HG03108 (cell line): ENCODE data around the gene NTRK3.

Experiments used
- ATAC-seq: cut with Tn5 transposase; IDR thresholded peaks from one replicate; pipeline ENCODE4 v1.9.1; 2021; ENCODE audit warnings: moderate library complexity; ENCODE audit not compliant: unreplicated experiment

Gene NTRK3

GRCh38 chr15:88258093-88258641 is 1.6 kb upstream of the NTRK3 start:
- ATAC-seq = no peak

- ATAC-seq = no peak
These were observed 963 bp upstream of the NTRK3 start for GRCh38 chr15:88257311-88258092.

- no peak for ATAC-seq
These were observed 858 bp downstream of the NTRK3 start for GRCh38 chr15:88255484-88256278.

GRCh38 chr15:88255087-88255483 is 1.5 kb downstream of the NTRK3 start:
- ATAC-seq = no peak

- ATAC-seq = no peak
These were observed 4.1 kb downstream of the NTRK3 start for GRCh38 chr15:88252441-88252840.

- ATAC-seq = no peak
These were observed 5.7 kb downstream of the NTRK3 start for GRCh38 chr15:88250826-88251225.

GRCh38 chr15:88249220-88249619 is 7.3 kb downstream of the NTRK3 start:
- ATAC-seq = no peak

- no peak for ATAC-seq
These were observed 8.6 kb downstream of the NTRK3 start for GRCh38 chr15:88247914-88248313.

- ATAC-seq = peak; percentile 74
These were observed 9.7 kb downstream of the NTRK3 start for GRCh38 chr15:88246666-88247446.

GRCh38 chr15:88246081-88246480 is 10.5 kb downstream of the NTRK3 start:
- ATAC-seq = no peak

GRCh38 chr15:88243895-88244787 is 12.4 kb downstream of the NTRK3 start:
- no peak for ATAC-seq

- ATAC-seq = no peak
These were observed 13.7 kb downstream of the NTRK3 start for GRCh38 chr15:88242586-88243555.

GRCh38 chr15:88241461-88241860 is 15.1 kb downstream of the NTRK3 start:
- no peak for ATAC-seq

GRCh38 chr15:88241060-88241459 is 15.5 kb downstream of the NTRK3 start:
- ATAC-seq = no peak

- no peak for ATAC-seq
These were observed 16.9 kb downstream of the NTRK3 start for GRCh38 chr15:88239594-88239993.

- no peak for ATAC-seq
These were observed 17.7 kb downstream of the NTRK3 start for GRCh38 chr15:88238618-88239430.

- ATAC-seq = no peak
These were observed 21.8 kb downstream of the NTRK3 start for GRCh38 chr15:88234711-88235110.

- no peak for ATAC-seq
These were observed 22.6 kb downstream of the NTRK3 start for GRCh38 chr15:88233921-88234320.
